ENCODE measurements around the gene MRPL48.
"Not testable (repeated sequence)": the region's sequence is repeated elsewhere in the genome, so short reads cannot be mapped to it uniquely, and the experiment has no call there.

MRPL48 gene

GRCh38 chr11:73760135-73760678, 27.5 kb upstream of the MRPL48 start:
- no peak for ATAC-seq
- Mint-ChIP-seq H3K36me3 (ENCODE audit: low read depth) (peaks cover 5% of the 10 kb centered on the region), H3K27me3 (no peaks in the 10 kb centered on the region), H3K27ac (peak overlapping the region; percentile 93), H3K4me1 (peaks cover 30% of the 10 kb centered on the region), H3K9me3 (no peaks in the 10 kb centered on the region), H3K4me3 (peak overlapping the region; percentile 95)
- DNase-seq: no peak

DNA sequence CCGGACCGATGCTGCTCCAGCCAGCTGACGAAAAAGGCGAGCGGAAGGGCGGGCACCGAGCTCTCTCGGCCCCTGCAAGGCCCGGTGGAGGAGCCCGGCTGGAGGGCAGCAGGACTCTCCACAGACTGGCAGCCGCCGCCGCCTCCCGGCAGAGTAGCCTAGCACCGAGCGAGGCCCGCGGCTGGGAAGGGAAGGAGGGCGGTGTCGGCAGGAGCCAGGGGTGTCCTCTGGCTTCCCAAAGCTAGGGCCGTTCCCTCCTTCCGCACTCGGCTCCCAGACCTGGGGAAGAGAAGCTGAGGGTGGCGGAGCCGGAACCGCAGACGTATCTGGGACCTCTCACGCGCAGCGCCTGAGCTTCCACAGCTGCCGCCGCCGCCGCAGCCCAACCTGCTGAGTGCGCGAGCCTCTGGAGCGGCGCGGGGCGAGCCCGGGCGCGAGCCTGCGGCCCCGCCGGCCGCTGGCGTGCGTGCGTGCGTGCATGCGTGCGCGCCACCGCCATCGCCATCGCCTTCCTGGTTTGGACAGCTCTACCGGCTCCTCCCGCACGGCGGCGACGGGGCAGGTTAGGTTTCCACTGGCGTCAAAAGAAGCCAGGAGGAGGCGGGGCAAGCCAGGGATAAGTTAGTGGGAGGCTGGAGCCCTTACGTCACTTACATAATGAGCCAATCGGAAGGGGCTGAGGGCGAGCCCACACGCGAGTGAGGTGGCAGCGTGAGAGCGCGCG, 26.8 kb upstream of the MRPL48 start, which contains the start of gene RAB6A:
Gene RAB6A (minus strand): TSS at position 396 of the 724 bp plus-strand sequence. CDS start 439 bp downstream, outside the sequence.
- H3K9me3 Mint-ChIP-seq: no peaks in the 10 kb centered on the region
- no peaks in the 10 kb centered on the region for H3K27me3 Mint-ChIP-seq
- H3K36me3 Mint-ChIP-seq (ENCODE audit: low read depth): peaks cover 5% of the 10 kb centered on the region
- H3K4me3 Mint-ChIP-seq: peak within 1 kb of the TSS; percentile 95
- H3K27ac Mint-ChIP-seq: peak within 1 kb of the TSS; percentile 93
- H3K4me1 Mint-ChIP-seq: peaks cover 30% of the 10 kb centered on the region
- ATAC-seq (peak; percentile 95), DNase-seq (peak; percentile 99)

DNA sequence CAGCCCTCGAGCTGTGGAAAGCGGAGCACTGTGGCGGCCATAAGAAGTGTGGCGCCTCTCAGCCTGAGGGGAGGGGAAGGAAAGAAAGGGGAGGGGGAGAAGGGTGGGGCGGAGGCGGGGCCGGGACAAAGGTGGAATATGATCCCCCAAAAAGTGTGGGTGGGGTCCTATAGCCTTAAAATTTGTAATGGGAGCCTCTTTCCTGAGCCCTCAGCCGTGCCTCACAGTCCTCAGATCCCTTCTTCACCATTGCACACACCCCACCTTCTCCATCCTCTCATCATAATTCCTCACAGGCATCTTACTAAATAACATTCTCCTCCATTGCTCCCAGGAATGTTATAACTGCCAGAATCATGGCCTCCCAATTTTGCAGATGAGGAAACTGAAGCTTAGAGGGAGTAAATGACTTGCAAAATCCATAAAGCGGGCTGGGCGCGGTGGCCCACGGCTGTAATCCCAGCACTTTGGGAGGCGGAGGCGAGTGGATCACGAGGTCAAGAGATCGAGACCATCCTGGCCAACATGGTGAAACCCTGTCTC, 26.2 kb upstream of the MRPL48 start:
- no peak for DNase-seq
- H3K4me3 Mint-ChIP-seq: peak overlapping the region; percentile 95
- peak overlapping the region; percentile 93 for H3K27ac Mint-ChIP-seq

GRCh38 chr11:73762732-73763131, 24.9 kb upstream of the MRPL48 start:
- no peak overlapping the region for H3K27ac Mint-ChIP-seq
- H3K9me3 Mint-ChIP-seq: no peaks in the 10 kb centered on the region

More for the DNA sequence above, 26.2 kb upstream of the MRPL48 start:
- Mint-ChIP-seq H3K4me1 (peaks cover 30% of the 10 kb centered on the region), H3K9me3 (no peaks in the 10 kb centered on the region), H3K27me3 (no peaks in the 10 kb centered on the region), H3K36me3 (ENCODE audit: low read depth) (peaks cover 5% of the 10 kb centered on the region)
- ATAC-seq: peak; percentile 1

GRCh38 chr11:73766763-73767162, 20.9 kb upstream of the MRPL48 start:
- ATAC-seq (no peak), DNase-seq (no peak)
- H3K27ac Mint-ChIP-seq: no peak overlapping the region
- H3K27me3 Mint-ChIP-seq: peaks cover 6% of the 10 kb centered on the region
- H3K4me1 Mint-ChIP-seq: peaks cover 3% of the 10 kb centered on the region
- no peaks in the 10 kb centered on the region for H3K9me3 Mint-ChIP-seq
- no peaks in the 10 kb centered on the region for H3K36me3 Mint-ChIP-seq (ENCODE audit: low read depth)
- no peak overlapping the region for H3K4me3 Mint-ChIP-seq

More at GRCh38 chr11:73762732-73763131, 24.9 kb upstream of the MRPL48 start:
- Mint-ChIP-seq H3K36me3 (ENCODE audit: low read depth) (peaks cover 2% of the 10 kb centered on the region), H3K27me3 (peaks cover 6% of the 10 kb centered on the region), H3K4me1 (peaks cover 28% of the 10 kb centered on the region), H3K4me3 (no peak overlapping the region)
- ATAC-seq: no peak
- DNase-seq: no peak

DNA sequence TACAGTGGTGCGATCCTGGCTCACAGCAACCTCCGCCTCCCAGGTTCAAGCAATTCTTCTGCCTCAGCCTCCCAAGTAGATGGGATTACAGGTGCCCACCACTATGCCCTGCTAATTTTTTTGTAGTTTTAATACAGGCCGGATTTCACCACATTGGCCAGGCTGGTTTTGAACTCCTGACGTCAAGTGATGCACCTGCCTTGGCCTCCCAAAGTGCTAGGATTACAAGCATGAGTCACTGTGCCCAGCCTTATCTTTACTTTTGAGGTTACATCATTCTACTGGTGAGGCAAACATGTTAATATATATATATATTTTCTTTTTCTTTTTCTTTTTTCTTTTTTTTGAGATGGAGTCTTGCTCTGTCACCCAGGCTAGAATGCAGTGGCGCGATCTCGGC, 16.9 kb upstream of the MRPL48 start:
- not testable (repeated sequence) for H3K4me3 Mint-ChIP-seq; DNase-seq; ATAC-seq; H3K36me3 Mint-ChIP-seq (ENCODE audit: low read depth); H3K27me3 Mint-ChIP-seq; H3K4me1 Mint-ChIP-seq; H3K27ac Mint-ChIP-seq; H3K9me3 Mint-ChIP-seq

DNA sequence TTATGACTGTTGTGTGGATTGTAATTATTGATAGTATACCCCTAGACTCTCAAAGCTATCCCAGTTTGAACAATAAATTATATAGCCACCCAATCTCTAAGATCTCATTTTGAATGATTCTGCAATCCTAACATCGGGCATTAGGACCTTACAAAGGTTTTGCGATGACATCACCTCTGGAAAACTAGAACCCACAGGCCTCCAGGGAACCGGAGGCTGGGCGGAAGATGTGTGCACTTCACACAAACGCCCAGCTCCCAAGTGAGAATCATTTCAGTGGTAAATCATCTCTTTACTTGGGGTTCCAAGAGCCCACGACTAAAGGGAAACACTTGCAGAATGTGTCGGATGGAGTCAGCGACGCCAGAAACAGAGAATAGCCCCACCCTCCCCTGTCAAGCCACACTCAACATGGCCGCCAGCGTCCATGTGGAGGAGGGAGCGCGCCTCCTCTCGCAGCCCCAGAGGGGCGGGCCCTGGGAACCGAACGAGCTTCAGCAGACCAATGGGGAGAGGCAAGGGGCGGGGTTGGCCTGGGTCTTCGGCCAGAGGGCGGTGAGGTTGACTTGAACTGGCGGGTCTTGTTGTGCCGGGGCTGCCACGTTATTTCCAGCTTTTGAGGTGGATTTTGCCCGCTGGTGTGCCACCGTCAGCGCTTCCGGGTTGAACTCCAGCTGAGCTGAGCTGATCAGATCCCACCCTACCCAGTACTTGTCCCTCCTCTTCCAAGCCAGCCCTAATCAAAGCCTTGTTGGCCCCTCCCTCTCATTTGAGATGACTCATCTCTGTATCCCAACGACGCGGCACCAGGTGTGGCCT, 8.4 kb upstream of the MRPL48 start:
- DNase-seq (peak; percentile 98), ATAC-seq (peak; percentile 99)
- H3K4me1 Mint-ChIP-seq: peaks cover 12% of the 10 kb centered on the region
- no peaks in the 10 kb centered on the region for H3K36me3 Mint-ChIP-seq (ENCODE audit: low read depth)
- no peaks in the 10 kb centered on the region for H3K9me3 Mint-ChIP-seq
- peak overlapping the region; percentile 83 for H3K4me3 Mint-ChIP-seq
- H3K27me3 Mint-ChIP-seq: no peaks in the 10 kb centered on the region
- peak overlapping the region; percentile 90 for H3K27ac Mint-ChIP-seq

- Mint-ChIP-seq H3K9me3 (no peaks in the 10 kb centered on the region), H3K27ac (no peak overlapping the region), H3K36me3 (ENCODE audit: low read depth) (no peaks in the 10 kb centered on the region), H3K4me3 (no peak overlapping the region), H3K4me1 (peaks cover 12% of the 10 kb centered on the region), H3K27me3 (no peaks in the 10 kb centered on the region)
- ATAC-seq: no peak
- no peak for DNase-seq
Measured at GRCh38 chr11:73781303-73781702, 6.4 kb upstream of the MRPL48 start.

DNA sequence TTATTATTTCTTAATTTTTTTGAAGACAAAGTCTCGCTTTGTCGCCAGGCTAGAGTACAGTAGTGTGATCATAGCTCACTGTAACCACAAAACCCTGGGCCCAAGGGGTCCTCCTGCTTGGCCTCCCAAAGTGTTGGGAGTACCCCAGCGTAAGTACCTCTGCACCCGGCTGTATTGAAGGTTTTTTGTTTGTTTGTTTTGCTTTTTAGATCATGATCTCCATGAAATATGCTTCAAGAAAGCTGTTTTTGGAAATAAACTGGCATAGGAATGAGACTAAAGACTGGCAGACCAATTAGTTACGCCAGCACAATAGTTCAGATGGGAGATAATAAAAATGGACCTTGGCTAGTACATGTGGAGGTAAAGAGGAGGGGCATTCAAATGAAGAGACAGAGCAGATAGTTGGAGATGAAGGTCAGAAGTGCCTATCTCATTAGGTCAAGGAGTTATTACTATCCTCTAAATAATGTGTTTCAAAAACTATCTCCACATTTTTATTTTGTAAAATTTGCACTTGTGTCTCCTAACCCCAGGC, 4.1 kb upstream of the MRPL48 start:
- Mint-ChIP-seq H3K36me3 (ENCODE audit: low read depth) (no peaks in the 10 kb centered on the region), H3K9me3 (no peaks in the 10 kb centered on the region), H3K27me3 (no peaks in the 10 kb centered on the region), H3K4me3 (no peak overlapping the region), H3K27ac (no peak overlapping the region), H3K4me1 (peaks cover 21% of the 10 kb centered on the region)
- no peak for DNase-seq
- ATAC-seq: no peak

DNA sequence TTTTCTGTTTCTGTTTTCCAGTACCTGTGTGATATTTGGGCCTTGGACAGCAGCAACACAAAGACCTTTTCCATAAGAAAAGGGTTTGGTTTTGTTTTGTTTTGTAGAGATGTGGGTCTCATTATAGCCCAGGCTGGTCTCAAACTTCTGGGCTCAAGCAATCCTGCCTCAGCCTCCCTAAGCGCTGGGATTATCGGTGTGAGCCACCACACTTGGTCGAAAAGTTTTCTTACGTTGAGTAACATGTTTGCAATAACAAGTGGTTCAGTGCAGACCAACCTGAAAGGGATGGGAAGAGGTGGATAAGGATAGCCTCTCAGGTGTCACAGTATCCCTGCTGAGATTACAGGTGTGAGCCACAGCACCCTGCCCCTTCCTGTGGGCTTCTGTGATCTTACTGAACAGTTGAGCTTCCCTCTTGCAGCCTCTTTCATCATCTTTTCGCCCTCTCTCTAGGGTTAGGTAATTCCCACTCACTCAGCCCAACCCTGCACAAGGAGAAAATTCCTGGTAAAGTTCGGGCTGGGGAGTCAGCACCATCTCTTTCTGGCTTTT, 3.5 kb upstream of the MRPL48 start:
- H3K4me3 Mint-ChIP-seq: no peak overlapping the region
- DNase-seq (no peak), ATAC-seq (no peak)
- peaks cover 21% of the 10 kb centered on the region for H3K4me1 Mint-ChIP-seq
- peaks cover under 1% of the 10 kb centered on the region for H3K36me3 Mint-ChIP-seq (ENCODE audit: low read depth)
- no peaks in the 10 kb centered on the region for H3K27me3 Mint-ChIP-seq
- H3K27ac Mint-ChIP-seq: no peak overlapping the region
- no peaks in the 10 kb centered on the region for H3K9me3 Mint-ChIP-seq

GRCh38 chr11:73784734-73785133, 2.9 kb upstream of the MRPL48 start:
- DNase-seq (no peak), ATAC-seq (no peak)
- Mint-ChIP-seq H3K36me3 (ENCODE audit: low read depth) (peaks cover 2% of the 10 kb centered on the region), H3K4me3 (no peak overlapping the region), H3K27ac (no peak overlapping the region), H3K4me1 (peaks cover 23% of the 10 kb centered on the region), H3K27me3 (no peaks in the 10 kb centered on the region), H3K9me3 (no peaks in the 10 kb centered on the region)

DNA sequence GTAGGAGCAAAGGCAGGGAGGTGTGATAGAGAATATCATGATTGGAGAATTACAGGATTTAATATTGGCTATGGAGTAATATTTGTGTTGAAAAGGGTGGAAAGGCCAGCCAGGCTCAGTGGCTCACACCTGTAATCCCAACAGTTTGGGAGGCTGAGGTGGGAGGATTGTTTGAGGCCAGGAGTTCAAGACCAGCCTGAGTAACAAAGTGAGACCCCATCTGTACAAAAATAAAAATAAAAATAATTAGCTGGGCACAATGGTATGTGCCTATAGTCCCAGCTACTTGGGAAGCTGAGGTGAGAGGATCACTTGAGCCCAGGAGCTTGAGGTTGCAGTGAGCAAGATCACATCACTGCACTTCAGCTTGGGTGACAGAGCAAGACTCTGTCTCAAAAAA, 2.2 kb upstream of the MRPL48 start:
- H3K9me3 Mint-ChIP-seq; ATAC-seq; H3K4me3 Mint-ChIP-seq; H3K27me3 Mint-ChIP-seq; H3K36me3 Mint-ChIP-seq (ENCODE audit: low read depth); H3K27ac Mint-ChIP-seq; DNase-seq: not testable (repeated sequence)
- peaks cover 23% of the 10 kb centered on the region for H3K4me1 Mint-ChIP-seq

GRCh38 chr11:73787051-73787642, 527 bp upstream of the MRPL48 start:
- Mint-ChIP-seq H3K36me3 (ENCODE audit: low read depth) (peaks cover 2% of the 10 kb centered on the region), H3K27ac (peak overlapping the region; percentile 98), H3K4me3 (peak overlapping the region; percentile 100), H3K9me3 (no peaks in the 10 kb centered on the region), H3K27me3 (no peaks in the 10 kb centered on the region), H3K4me1 (peaks cover 21% of the 10 kb centered on the region)
- ATAC-seq: no peak
- peak; percentile 14 for DNase-seq

DNA sequence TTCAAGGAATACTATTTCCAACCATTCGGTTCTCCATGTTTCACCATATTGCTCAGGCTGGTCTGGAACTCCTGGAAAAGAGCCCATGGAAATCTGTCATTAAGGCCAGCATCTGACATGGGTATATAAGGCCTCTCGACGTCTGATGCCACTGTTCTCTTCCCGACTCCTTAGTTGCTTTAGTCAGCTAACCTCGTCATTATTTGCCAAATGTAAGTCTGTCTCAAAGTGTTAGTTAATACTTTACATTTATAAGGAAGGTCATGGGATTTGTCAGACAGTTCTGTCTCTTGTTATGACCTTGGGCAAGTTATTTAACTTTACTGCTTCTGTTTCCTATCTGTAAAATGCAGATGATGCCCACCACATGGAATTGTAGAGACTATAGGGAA, 1.6 kb downstream of the MRPL48 start:
- H3K9me3 Mint-ChIP-seq: no peaks in the 10 kb centered on the region
- H3K27me3 Mint-ChIP-seq: no peaks in the 10 kb centered on the region
- DNase-seq (no peak), ATAC-seq (no peak)
- H3K4me3 Mint-ChIP-seq: peak overlapping the region; percentile 100
- peak overlapping the region; percentile 98 for H3K27ac Mint-ChIP-seq
- H3K36me3 Mint-ChIP-seq (ENCODE audit: low read depth): peaks cover 6% of the 10 kb centered on the region
- peaks cover 21% of the 10 kb centered on the region for H3K4me1 Mint-ChIP-seq

Data from activated naive CD8-positive, alpha-beta T cell treated with anti-CD3 and anti-CD28 coated beads, Interleukin-2, amount 50 U/mL, for 24 hours (primary cell).